Adrenal gland (tissue), 19 donors: ENCODE data around the gene TMBIM4. TPM values are rescaled to one million over a fixed set of nuclear protein-coding genes. Genes with fewer than 3 reads are reported as not detected.
"Not testable (repeated sequence)": the region's sequence is repeated elsewhere in the genome, so short reads cannot be mapped to it uniquely, and the experiment has no call there.

Source experiments
- DNase-seq, 7 donors: peaks; one replicate each; pipeline ENCODE4 v3.0.0-alpha.2; 2019 to 2020
- H3K27ac ChIP-seq, 5 donors: fragments of 200-600 bp; sonication (generic) in 4 of 5; 1 replicate in 3 of 5; 2 replicates in 2 of 5; pipeline versions ENCODE4 v1.5.1 to v1.8.0; 2016 to 2020; ENCODE audit warnings: mild to moderate bottlenecking in 1 of 5
- H3K27me3 ChIP-seq: fragments of 200-600 bp; 2 replicates; pipeline ENCODE4 v1.8.0; 2021
- H3K36me3 ChIP-seq, 2 donors: fragments of 200-600 bp; replicated peaks in 1 of 2; 1 replicate in 1 of 2; 2 replicates in 1 of 2; pipeline versions ENCODE4 v1.5.1 to v1.8.0; 2018 to 2022
- H3K4me1 ChIP-seq, 2 donors: fragments of 200-600 bp; replicated peaks in 1 of 2; 1 replicate in 1 of 2; 2 replicates in 1 of 2; pipeline versions ENCODE4 v1.5.1 to v1.8.0; 2018 to 2021
- H3K4me3 ChIP-seq, 4 donors: fragments of 200-600 bp; sonication (generic) in 3 of 4; one replicate each; pipeline ENCODE4 v1.5.1; 2016 to 2018
- H3K9me3 ChIP-seq, 3 donors: fragments of 200-600 bp; sonication (generic) in 1 of 3; replicated peaks in 1 of 3; 1 replicate in 2 of 3; 2 replicates in 1 of 3; pipeline versions ENCODE4 v1.5.1 to v1.8.0; 2016 to 2021
- CTCF ChIP-seq, 6 experiments: fragments of 450-650 bp in 4 of 6; fragments of 200-600 bp in 2 of 6; sonication (generic) in 1 of 6; IDR thresholded peaks; 1 replicate in 5 of 6; 2 replicates in 1 of 6; pipeline versions ENCODE4 v1.5.1 to v1.8.0; 2016 to 2021; ENCODE audit warnings: antibody characterized with exemption in 6 of 6, mild to moderate bottlenecking in 2 of 6, moderate library complexity in 1 of 6
- POLR2A ChIP-seq, 2 donors: fragments of 450-650 bp; IDR thresholded peaks; one replicate each; pipeline ENCODE4 v1.6.1; 2017; ENCODE audit warnings: antibody characterized with exemption in 2 of 2, mild to moderate bottlenecking in 2 of 2, moderate library complexity in 1 of 2
- WGBS, 4 donors: extraction: QIAGEN DNeasy Blood & Tissue Kit in 2 of 4; methylation state at CpG; one replicate each; pipeline versions ENCODE4 v1.1.5 to v1.1.7; 2013 to 2017; 5-methylcytosine and 5-hydroxymethylcytosine counted together
- intact Hi-C, 2 donors: fragments of 100-400 bp; cut with DNase I; formaldehyde crosslinking; loops; one replicate each; pipeline versions ENCODE4 v1.14.1 to v1.15.0; 2022 to 2023
- long read RNA-seq, 10 donors: library from polyadenylated mRNA in 3 of 10; unstranded in 2 of 10; stranded (forward) in 1 of 10; transcript quantifications; one replicate each; pipeline ENCODE4 v2.0.0 and lab custom pipeline, GENCODE V29; 2021 to 2026
- polyA plus RNA-seq, 3 donors: library from polyadenylated mRNA; stranded (reverse); fragments of 200-250 nt in 2 of 3; fragments of 350-450 nt in 1 of 3; fragmentation: Illumina TruSeq in 1 of 3; extraction: RNeasy Lipid Tissue Mini Kit (QIAGEN cat#74804) in 1 of 3; gene quantifications; one replicate each; pipeline ENCODE4 v1.2.3, GENCODE V29; 2013 to 2014
- total RNA-seq, 9 donors: library from RNA; depleted of rRNA in 4 of 9; stranded (reverse); fragments of >200 nt in 4 of 9; fragments of 120-200 nt in 1 of 9; fragmentation: NEBNext Ultra II Directional in 1 of 9; extraction: Animal tissue kit (Norgen Biotek cat#: 25700) in 1 of 9; gene quantifications; one replicate each; pipeline versions ENCODE4 v1.1.0 to v1.2.4, GENCODE V29; 2013 to 2023
- donor health status: healthy with polysubstance abuse.
- donor health status: Bipolar disorder and iron deficiency.
- donor health status: DM: yes; HTN: yes; CAD: no.
- donor health status: DM: no; HTN: no; CAD: no.
- donor health status: DM: no; HTN: no; CAD: no.
- donor health status: DM: yes; HTN: yes; CAD: no.

The TMBIM4 gene
- total RNA-seq (100 to 1,000 TPM; 131 to 291 (median 225) TPM), polyA plus RNA-seq (100 to 1,000 TPM in 2 of 3 donors, 10 to 100 TPM in 1; 94.3 to 248 (median 149) TPM)
- long read RNA-seq, donor 1, transcript TMBIM4-202 (7 exons, 2,952 nt) = major isoform, 148 of 217 reads
- long read RNA-seq, donor 1, transcript TMBIM4-206 (2 exons, 552 nt) = minor isoform, 12 of 217 reads
- long read RNA-seq, donor 1, partial matches to known transcripts = 49 of 217 reads
- long read RNA-seq, donor 1, other reads (novel, unspliced or antisense) = 6 of 217 reads
- long read RNA-seq, donor 2, transcript TMBIM4-206 (2 exons, 552 nt) = minor isoform, 5 of 85 reads
- long read RNA-seq, donor 2, transcript TMBIM4-202 (7 exons, 2,952 nt) = major isoform, 73 of 85 reads
- long read RNA-seq, donor 2, partial matches to known transcripts = 5 of 85 reads
- long read RNA-seq, donor 2, other reads (novel, unspliced or antisense) = 0 of 85 reads
- long read RNA-seq, donor 3, transcript TMBIM4-206 (2 exons, 552 nt) = minor isoform, 6 of 161 reads
- long read RNA-seq, donor 3, transcript TMBIM4-202 (7 exons, 2,952 nt) = major isoform, 112 of 161 reads
- long read RNA-seq, donor 3, partial matches to known transcripts = 42 of 161 reads
- long read RNA-seq, donor 3, other reads (novel, unspliced or antisense) = 0 of 161 reads
- long read RNA-seq, donor 4, transcript TMBIM4-202 (7 exons, 2,952 nt) = major isoform, 282 of 305 reads
- long read RNA-seq, donor 4, partial matches to known transcripts = 2 of 305 reads
- long read RNA-seq, donor 4, other reads (novel, unspliced or antisense) = 14 of 305 reads
- long read RNA-seq, donor 5, transcript TMBIM4-202 (7 exons, 2,952 nt) = major isoform, 319 of 362 reads
- long read RNA-seq, donor 5, partial matches to known transcripts = 3 of 362 reads
- long read RNA-seq, donor 5, other reads (novel, unspliced or antisense) = 33 of 362 reads
- long read RNA-seq, donor 6, transcript TMBIM4-202 (7 exons, 2,952 nt) = major isoform, 126 of 139 reads
- long read RNA-seq, donor 6, partial matches to known transcripts = 0 of 139 reads
- long read RNA-seq, donor 6, other reads (novel, unspliced or antisense) = 12 of 139 reads
- long read RNA-seq, donor 7, transcript TMBIM4-202 (7 exons, 2,952 nt) = major isoform, 52 of 55 reads
- long read RNA-seq, donor 7, partial matches to known transcripts = 0 of 55 reads
- long read RNA-seq, donor 7, other reads (novel, unspliced or antisense) = 0 of 55 reads
- long read RNA-seq, donor 8, transcript TMBIM4-202 (7 exons, 2,952 nt) = major isoform, 148 of 171 reads
- long read RNA-seq, donor 8, transcript TMBIM4-206 (2 exons, 552 nt) = minor isoform, 5 of 171 reads
- long read RNA-seq, donor 8, partial matches to known transcripts = 17 of 171 reads
- long read RNA-seq, donor 8, other reads (novel, unspliced or antisense) = 0 of 171 reads
- long read RNA-seq, donor 9, transcript TMBIM4-206 (2 exons, 552 nt) = minor isoform, 7 of 122 reads
- long read RNA-seq, donor 9, transcript TMBIM4-202 (7 exons, 2,952 nt) = major isoform, 102 of 122 reads
- long read RNA-seq, donor 9, partial matches to known transcripts = 5 of 122 reads
- long read RNA-seq, donor 9, other reads (novel, unspliced or antisense) = 0 of 122 reads
- long read RNA-seq, donor 10, transcript TMBIM4-202 (7 exons, 2,952 nt) = major isoform, 37 of 37 reads
- long read RNA-seq, donor 10, partial matches to known transcripts = 0 of 37 reads
- long read RNA-seq, donor 10, other reads (novel, unspliced or antisense) = 0 of 37 reads

- 0 to 1% (median 0%) methylated on average over 30 to 67 of the region's 67 CpGs for WGBS, 4 donors
- peak; percentile 87 to 92 (median 91) for DNase-seq
- Histone ChIP-seq H3K36me3 (no peaks in the 10 kb centered on the region), H3K4me1 (peaks cover 11 to 25% of the 10 kb centered on the region in 2 donors), H3K27me3 (no peaks in the 10 kb centered on the region), H3K27ac (peak within 1 kb of the TSS; percentile 91 to 100 (median 99)), H3K9me3 (no peaks in the 10 kb centered on the region), H3K4me3 (peak within 1 kb of the TSS; percentile 44 to 88 (median 82))
- TF ChIP-seq POLR2A (IDR thresholded peaks at IDR 0.05) = peak; percentile 36 to 80
- TF ChIP-seq CTCF (IDR thresholded peaks at IDR 0.05) = peak in 5 of 6 experiments; percentile 55 to 86 (median 66)
- intact Hi-C loops = no loop called here
Measured at GRCh38 chr12:66169221-66170170, at the start of gene TMBIM4. TSS of gene TMBIM4 (minus strand) at chr12:66169996. CDS start at chr12:66169951, 45 bp downstream.

GRCh38 chr12:66217342-66217917 lies 47.6 kb upstream of the TMBIM4 start:
- Histone ChIP-seq H3K4me1 (no peaks in the 10 kb centered on the region), H3K9me3 (no peaks in the 10 kb centered on the region), H3K27me3 (no peaks in the 10 kb centered on the region), H3K36me3 (no peaks in the 10 kb centered on the region), H3K27ac (no peak overlapping the region), H3K4me3 (no peak overlapping the region)
- 65 to 67% (median 66%) methylated on average over 4 of the region's 4 CpGs for WGBS, 4 donors
- intact Hi-C loops = no loop called here
- no peak for DNase-seq
- no peak for TF ChIP-seq POLR2A (IDR thresholded peaks at IDR 0.05)

- H3K9me3 ChIP-seq, H3K27ac ChIP-seq, H3K4me1 ChIP-seq, H3K27me3 ChIP-seq, intact Hi-C loops, DNase-seq, H3K36me3 ChIP-seq, H3K4me3 ChIP-seq: not testable (repeated sequence)
- 60 to 88% (median 82%) methylated on average over 3 of the region's 3 CpGs for WGBS, 4 donors
Measured at GRCh38 chr12:66213011-66213410, 43.2 kb upstream of the TMBIM4 start.

GRCh38 chr12:66211573-66211972 lies 41.8 kb upstream of the TMBIM4 start:
- 62 to 95% (median 76%) methylated on average over 2 of the region's 2 CpGs for WGBS, 4 donors
- intact Hi-C loops = not testable (repeated sequence)

More at GRCh38 chr12:66211573-66211972, 41.8 kb upstream of the TMBIM4 start:
- H3K27me3 ChIP-seq, DNase-seq, H3K36me3 ChIP-seq, H3K27ac ChIP-seq, H3K4me1 ChIP-seq, H3K9me3 ChIP-seq, H3K4me3 ChIP-seq: not testable (repeated sequence)
